BE2C (cell line): Measurements from ENCODE around the gene GBP3.
"Not testable (repeated sequence)": the region's sequence is repeated elsewhere in the genome, so short reads cannot be mapped to it uniquely, and the experiment has no call there.

Source experiments
- DNase-seq: peaks from one replicate; pipeline ENCODE4 v3.0.0-alpha.2; 2020
- H3K27me3 ChIP-seq: fragments of 250-450 bp; sonication (Bioruptor Pico); 2 replicates; pipeline ENCODE4 v1.5.1; 2020; ENCODE audit warnings: mild to moderate bottlenecking
- H3K36me3 ChIP-seq: fragments of 250-450 bp; sonication (Bioruptor Pico); 2 replicates; pipeline ENCODE4 v1.5.1; 2020; ENCODE audit warnings: mild to moderate bottlenecking
- H3K4me1 ChIP-seq: fragments of 250-450 bp; sonication (Bioruptor Pico); 2 replicates; pipeline ENCODE4 v1.5.1; 2020
- H3K4me3 ChIP-seq: 2 replicates; pipeline ENCODE4 v1.5.1; 2011; ENCODE audit warnings: low read depth, low read length
- H3K9me3 ChIP-seq: fragments of 250-450 bp; sonication (Bioruptor Pico); 2 replicates; pipeline ENCODE4 v1.5.1; 2020
- TF ChIP-seq, protein P1 (sequence below): IDR thresholded peaks from 2 replicates; pipeline ENCODE4 v1.5.1; 2012; ENCODE audit warnings: mild to moderate bottlenecking, low read depth, low read length

The GBP3 gene

DNA sequence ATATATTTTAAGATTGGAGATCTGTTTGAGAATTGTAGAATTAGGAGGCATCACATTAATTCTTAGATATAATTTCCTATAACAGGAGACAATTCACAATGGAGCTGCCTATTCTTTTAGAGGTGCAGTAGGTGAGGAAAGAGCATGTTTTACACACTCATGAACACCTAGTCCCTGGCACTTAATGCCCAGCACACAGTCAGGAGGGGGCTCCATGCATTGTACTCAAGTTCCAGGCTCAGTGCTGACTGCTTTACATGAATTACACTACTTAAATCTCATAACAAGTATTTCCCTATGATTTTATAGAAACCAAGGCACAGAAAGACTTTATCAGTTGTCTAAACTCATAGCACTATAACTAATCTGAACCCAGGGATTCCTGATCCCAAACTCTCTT is 360 bp upstream of the GBP3 start:
- Histone ChIP-seq H3K4me1 (no peaks in the 10 kb centered on the region), H3K36me3 (no peaks in the 10 kb centered on the region), H3K27me3 (no peaks in the 10 kb centered on the region), H3K9me3 (no peaks in the 10 kb centered on the region), H3K4me3 (no peak overlapping the region)
- DNase-seq = no peak
- TF ChIP-seq, protein P1, sequence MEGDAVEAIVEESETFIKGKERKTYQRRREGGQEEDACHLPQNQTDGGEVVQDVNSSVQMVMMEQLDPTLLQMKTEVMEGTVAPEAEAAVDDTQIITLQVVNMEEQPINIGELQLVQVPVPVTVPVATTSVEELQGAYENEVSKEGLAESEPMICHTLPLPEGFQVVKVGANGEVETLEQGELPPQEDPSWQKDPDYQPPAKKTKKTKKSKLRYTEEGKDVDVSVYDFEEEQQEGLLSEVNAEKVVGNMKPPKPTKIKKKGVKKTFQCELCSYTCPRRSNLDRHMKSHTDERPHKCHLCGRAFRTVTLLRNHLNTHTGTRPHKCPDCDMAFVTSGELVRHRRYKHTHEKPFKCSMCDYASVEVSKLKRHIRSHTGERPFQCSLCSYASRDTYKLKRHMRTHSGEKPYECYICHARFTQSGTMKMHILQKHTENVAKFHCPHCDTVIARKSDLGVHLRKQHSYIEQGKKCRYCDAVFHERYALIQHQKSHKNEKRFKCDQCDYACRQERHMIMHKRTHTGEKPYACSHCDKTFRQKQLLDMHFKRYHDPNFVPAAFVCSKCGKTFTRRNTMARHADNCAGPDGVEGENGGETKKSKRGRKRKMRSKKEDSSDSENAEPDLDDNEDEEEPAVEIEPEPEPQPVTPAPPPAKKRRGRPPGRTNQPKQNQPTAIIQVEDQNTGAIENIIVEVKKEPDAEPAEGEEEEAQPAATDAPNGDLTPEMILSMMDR = no peak

DNA sequence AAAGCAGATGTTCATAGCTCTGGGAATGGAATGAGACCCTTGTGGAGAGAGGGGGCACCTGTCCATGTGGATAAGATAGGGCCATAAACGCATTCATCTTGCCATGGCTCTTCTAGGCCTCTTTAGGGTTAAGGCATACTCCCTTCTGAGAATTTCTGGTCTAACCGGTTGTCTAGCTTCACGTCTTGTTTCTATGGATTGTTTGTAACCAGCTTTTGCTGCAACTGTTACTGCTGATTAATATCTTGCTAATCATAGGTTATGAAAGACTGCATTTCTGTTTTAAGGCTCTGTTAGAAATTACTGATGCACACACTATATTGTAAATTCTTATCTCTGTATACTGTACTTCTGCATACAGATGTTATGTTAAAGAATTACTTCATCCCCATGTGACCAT is 4.3 kb downstream of the GBP3 start:
- H3K27me3 ChIP-seq, H3K4me3 ChIP-seq, H3K36me3 ChIP-seq, H3K4me1 ChIP-seq, H3K9me3 ChIP-seq, DNase-seq: not testable (repeated sequence)

DNA sequence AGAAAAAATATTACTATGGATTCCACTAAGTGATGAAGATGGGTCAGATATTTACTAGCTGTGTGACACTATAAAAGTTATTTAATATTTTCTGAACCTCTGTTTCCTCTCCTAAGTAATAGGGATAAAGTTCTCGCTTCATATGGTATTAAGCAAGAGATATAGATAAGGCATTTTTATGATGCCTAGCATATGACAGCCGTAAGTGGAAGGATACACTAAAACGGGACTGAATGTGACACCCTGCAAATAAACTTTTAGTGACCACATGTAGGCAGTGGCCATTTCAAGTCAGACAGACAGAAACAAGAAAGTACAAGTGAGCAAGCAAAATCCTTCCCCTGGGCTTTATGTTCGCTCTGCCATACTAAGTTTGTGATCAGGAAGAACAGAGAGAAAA is 14.2 kb downstream of the GBP3 start:
- H3K4me3 ChIP-seq = no peak overlapping the region
- H3K36me3 ChIP-seq = no peaks in the 10 kb centered on the region

DNA sequence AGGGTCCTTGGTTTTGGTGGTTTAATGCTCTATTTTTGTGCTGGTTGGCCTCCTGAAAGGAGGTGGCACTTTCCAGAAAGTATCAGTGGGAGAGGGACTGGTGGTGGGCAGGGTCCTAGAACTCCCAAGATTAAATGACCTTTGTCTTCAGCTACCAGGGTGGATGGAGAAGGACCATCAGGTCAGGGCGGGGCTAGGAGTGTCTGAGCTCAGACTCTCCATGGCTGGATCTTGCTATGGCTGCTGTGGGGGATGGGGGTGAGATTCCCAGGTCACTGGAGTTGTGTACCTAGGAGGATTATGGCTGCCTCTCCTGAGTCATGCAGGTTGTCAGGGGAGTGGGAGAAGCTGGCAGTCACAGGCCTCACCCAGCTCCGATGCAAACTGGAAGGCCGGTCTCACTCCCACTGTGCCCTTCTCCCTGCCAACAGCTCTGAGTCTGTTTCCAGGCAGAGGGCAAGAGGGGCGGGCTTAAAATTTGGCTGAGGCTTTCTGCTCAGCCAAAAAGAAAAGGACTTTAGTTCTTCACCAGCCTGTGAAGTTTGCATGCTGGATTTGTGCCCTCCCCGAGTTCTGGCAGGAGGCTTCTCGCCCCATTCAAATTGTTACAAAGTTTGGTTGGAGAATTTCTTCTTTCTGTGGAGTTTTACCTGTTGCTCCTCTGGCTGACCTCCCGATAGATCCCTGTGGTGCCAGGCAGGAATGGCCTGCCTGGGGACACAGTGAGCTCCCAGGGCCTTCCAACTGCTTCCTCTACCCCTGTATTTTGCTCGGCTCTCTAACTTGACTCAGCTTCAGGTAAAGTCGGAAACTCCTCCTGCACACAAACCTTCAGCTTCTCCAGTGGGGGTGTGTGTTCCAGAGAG is 17.1 kb downstream of the GBP3 start:
- Histone ChIP-seq H3K36me3 (no peaks in the 10 kb centered on the region), H3K27me3 (no peaks in the 10 kb centered on the region), H3K9me3 (no peaks in the 10 kb centered on the region), H3K4me1 (no peaks in the 10 kb centered on the region), H3K4me3 (no peak overlapping the region)
- TF ChIP-seq, protein P1 = no peak
- no peak for DNase-seq

More for the DNA sequence above, 14.2 kb downstream of the GBP3 start:
- no peaks in the 10 kb centered on the region for H3K9me3 ChIP-seq
- TF ChIP-seq, protein P1 = no peak
- DNase-seq = no peak
- H3K27me3 ChIP-seq = no peaks in the 10 kb centered on the region
- no peaks in the 10 kb centered on the region for H3K4me1 ChIP-seq

DNA sequence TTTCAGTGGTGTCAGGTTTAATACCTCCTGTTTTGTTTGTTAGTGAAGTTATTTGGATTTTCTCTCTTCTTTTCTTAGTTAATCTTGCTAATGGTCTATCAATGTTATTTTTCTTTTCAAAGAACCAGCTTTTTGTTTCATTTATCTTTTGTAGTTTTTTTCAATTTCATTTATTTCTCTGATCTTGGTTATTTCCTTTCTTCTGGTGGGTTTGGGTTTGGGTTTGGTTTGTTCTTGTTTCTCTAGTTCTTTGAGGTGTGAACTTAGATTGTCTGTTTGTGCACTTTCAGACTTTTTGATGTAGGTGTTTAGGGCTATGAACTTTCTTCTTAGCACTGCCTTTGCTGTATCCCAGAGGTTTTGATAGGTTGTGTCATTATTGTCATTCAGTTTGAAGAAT is 20.5 kb downstream of the GBP3 start:
- H3K4me3 ChIP-seq, H3K27me3 ChIP-seq, H3K4me1 ChIP-seq, H3K9me3 ChIP-seq, H3K36me3 ChIP-seq, DNase-seq: not testable (repeated sequence)

DNA sequence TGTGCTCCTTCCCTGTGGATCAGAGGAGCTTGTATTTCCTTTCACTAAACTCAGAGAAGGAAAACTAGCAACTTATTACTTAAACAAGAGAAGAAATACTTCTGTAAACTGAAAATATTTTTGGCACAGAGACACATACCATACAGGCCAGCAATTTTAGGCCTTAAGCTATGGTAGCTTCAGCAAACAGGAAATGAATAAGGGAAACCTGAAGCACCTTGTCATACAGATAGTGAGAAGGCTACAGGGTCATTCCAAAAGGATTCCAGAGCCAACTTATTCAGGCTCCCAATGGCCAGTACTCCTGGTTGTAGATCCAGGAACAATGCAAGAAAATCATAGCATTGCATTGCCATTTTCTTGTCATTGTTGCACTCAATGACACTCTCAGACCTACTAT is 21.2 kb downstream of the GBP3 start:
- H3K36me3 ChIP-seq = no peaks in the 10 kb centered on the region
- no peaks in the 10 kb centered on the region for H3K9me3 ChIP-seq
- TF ChIP-seq, protein P1 = no peak
- H3K27me3 ChIP-seq = no peaks in the 10 kb centered on the region
- no peak for DNase-seq
- H3K4me1 ChIP-seq = no peaks in the 10 kb centered on the region
- H3K4me3 ChIP-seq = no peak overlapping the region

DNA sequence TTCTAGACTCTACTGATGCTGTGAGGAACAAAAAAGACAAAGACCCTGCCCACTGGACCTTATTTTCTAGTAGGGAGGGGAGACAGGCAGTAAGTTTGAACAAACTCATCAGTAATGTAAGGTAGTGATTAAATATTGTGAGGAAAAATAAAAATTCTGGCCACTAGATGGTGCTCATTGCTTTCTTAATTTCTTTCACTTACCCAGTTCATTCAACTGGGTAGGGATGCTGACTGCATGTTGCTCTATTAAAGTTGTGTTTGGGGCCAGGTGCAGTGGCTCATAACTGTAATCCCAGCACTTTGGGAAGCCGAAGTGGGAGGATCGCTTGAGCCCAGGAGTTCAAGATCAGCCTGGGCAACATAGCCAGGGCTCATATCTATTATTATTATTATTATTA is 23.9 kb downstream of the GBP3 start:
- H3K36me3 ChIP-seq = no peaks in the 10 kb centered on the region
- no peaks in the 10 kb centered on the region for H3K4me1 ChIP-seq
- H3K27me3 ChIP-seq = no peaks in the 10 kb centered on the region
- TF ChIP-seq, protein P1 = no peak; the same call in 1 of the 2 replicates
- no peak overlapping the region for H3K4me3 ChIP-seq
- H3K9me3 ChIP-seq = no peaks in the 10 kb centered on the region
- DNase-seq = peak; percentile 14
